GM21576 (cell line): ENCODE results near the gene MIX23.

Experiments
- ATAC-seq: cut with Tn5 transposase; IDR thresholded peaks from one replicate; pipeline ENCODE4 v1.9.1; 2021; ENCODE audit warnings: mild to moderate bottlenecking, moderate library complexity; ENCODE audit not compliant: unreplicated experiment

The MIX23 gene

DNA sequence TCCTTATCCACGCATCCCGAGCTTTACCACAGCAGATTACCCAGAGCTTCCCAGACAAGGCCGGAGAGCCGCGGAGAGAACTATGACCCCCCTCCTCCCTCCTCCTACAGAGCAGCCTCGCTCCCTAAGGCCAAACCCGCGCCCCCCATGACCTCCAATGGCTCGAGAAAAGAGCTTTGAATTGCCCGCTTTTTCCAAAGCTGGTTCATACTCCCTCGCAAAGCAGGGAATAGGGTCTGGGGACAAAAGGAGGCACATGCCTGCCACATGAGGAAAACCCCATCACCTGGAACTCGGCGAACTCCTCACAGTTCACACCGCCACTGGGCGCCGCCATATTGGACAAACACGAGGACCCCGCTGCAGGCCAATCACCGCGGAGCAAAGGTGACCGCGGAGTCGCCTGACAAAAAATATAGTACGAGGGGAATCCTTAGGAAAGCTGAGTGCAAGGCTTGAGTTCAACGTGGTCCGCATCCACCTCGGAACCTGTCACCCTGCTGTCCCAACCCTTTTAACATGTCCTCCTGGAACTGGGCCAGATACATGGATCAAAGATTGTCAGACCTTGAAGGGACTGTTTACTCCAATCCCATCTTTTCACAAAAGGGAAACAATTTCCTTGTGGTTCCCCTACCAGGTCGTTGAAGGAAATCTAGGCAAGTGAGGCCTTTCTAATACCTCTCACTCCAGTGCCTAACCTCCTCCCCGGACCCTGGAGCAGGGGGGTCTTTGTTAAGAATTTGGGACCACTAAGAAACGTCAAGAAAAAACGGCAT is at the start of gene MIX23:
Gene MIX23, minus strand, starts transcription at position 344 of the 779 bp plus-strand sequence. Its CDS starts 7 bp downstream, at position 337.
- ATAC-seq = peak; percentile 40

DNA sequence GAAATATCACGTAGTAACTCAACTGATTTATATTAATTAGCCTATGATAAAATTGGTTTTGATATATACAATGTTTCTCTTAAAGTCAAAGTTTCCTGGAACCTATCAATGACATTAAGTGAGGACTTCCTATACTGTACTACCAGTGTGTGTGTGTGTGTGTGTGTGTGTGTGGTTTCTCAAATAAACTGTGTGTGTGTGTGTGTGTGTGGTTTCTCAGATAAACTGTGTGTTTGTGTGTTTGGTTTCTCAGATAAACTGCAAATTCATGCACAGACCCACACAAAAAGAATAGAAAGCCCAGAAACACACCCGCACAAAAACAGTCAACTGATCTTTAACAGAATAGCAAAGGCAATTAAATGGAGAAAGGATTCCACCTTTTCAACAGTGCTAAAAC is 47.3 kb upstream of the MIX23 start:
- ATAC-seq = no peak

DNA sequence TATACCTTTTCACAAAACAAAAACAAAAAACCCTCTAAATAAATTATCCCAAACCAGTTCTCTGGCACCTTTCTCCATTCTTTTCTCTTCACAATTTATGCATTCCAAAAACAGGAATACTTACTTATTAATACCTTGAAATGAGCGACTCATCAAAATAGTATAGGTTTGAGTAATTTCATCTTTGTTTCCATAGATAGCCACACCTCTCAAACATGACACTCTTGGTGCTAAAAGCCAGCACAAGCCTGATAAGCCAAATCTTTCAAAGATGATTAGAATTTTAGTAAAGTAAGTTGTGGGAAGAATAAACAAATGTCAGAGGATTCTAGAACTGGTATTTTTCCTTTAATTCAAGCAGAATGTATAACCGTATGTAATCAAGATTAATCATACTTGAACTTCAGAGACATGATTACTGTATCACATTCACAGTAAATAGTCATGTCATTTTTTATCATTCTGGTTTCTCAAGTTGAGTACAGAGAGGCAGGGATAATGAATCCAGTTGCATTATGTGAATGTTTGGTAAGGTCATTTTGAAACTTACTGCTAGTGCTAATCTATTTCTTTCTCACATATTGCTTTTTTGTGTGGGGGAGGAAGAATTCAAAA is 44.9 kb upstream of the MIX23 start:
- ATAC-seq = no peak

DNA sequence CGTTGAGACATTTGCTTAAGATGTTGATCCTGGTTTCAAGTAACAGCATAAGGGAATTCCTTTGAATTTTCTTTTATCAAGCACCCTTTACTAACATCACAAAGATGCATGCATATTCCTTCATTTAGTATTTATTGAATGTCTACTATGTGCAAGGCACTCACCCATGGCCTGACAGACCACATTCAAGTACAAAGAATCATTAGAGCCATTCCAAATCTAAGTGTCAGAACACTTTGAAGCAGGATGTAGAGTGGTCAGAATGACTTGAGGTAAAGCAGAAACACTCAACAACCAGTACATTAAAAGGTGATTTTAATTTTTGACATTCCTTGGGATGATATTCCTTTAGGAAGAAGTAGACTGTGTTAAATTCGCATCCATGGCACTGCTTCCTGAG is 38.8 kb upstream of the MIX23 start:
- no peak for ATAC-seq

DNA sequence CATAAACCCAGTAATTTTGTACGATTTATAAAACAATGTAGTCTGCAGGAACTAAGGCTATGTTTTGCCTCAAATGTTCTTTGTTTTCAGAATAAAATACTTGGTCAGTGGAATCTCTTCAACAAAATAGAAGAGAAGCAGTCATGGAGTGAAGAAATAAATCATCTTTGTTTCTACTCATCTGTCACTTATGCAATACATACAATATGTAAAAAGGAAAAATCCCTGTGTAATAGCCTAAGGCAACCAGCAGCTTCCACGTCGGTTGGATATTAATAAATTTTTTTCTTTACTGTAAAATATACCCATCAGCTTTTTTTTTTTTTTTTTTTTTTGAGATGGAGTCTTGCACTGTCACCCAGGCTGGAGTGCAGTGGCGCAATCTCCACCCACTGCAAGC is 38.1 kb upstream of the MIX23 start:
- no peak for ATAC-seq

DNA sequence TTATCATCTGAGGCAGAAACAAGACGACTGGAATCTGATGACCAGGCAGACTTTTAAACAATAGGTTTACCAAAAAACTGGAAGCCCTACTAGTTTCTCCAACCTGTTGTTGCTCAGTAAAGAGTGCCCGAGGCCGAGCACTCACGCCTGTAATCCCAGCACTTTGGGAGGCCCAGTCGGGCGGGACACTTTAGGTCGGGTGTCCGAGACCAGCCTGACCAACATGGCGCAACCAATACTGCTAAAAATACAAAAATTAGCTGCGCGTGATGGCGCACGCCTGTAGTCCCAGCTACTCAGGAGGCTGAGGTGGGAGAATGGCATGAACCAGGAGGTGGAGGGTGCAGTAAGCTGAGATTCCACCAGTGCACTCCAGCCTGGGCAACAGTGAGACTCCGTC is 33.9 kb upstream of the MIX23 start:
- ATAC-seq = no peak

DNA sequence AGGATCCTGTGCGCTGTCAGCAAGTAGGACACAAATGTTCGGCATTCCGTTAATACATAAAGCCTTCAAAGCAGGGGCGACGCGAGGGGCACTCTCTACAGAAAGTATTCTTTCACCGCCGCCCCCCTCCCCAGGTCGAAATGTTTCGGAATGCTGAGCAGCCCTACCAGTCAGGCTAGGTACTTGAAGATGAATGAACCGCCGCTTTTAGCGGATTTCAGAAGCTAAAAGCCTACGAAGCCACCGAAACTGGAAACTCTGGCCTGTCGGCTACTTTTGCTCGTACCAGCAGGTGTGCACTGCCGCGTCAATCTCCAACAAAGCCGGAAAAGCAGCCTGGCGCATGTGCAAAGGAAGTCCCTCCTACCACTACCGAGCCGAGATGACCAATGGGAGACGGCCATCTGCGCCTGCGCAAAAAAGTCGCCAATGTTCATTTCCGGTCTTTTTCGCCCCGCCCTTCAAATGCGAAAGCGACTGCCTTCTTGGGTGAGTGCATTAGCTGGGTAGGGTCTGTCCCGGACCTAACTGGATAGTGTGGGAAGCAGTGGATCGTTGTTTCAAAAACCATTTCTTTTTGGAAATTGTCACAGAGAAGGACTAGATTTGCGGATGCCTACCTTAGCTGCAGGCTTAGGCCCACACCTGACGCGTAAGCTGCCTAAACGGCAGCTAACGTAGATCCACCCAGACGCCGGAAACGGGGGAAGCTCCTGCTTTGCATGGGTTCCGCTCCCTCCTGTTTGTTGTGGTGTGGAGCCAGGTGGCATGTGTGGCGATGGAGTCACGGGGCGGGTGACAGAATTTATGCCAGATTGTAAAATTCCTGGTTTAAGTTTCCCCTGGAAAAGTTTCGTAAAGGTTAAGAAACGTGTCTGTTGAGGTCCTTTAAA is 33.0 kb upstream of the MIX23 start, which contains the start of gene WDR5B:
Gene WDR5B, minus strand, starts transcription at position 301 of the 893 bp plus-strand sequence. CDS start 534 bp downstream, outside the sequence.
- ATAC-seq = peak; percentile 81

DNA sequence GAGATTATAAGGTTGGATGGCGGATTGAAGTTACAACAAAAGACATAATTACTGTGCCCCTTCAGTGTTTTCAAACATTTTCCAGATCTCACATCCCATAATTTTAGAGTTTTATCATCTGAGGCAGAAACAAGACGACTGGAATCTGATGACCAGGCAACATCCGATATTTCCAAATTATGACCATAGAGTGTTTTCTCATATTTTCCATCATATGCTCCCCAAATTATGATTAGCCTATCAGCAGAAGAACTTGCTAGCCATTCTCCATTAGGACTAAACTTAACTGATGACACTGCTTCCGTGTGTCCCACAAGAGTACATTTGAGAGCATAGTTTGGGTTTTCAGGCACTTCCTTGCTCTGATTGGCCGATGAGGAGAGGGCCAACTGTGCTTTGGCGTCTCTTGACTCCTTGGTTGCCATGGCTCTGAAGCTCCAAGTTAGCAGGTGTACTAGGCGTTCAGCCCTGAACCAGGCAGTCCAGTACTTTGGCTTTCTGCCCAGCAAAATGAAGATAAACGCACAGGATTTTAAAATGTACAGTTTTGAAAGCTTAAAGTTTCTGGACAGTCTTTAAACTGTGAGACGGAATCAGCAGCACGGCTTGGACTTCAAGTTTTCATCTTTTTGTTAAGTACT is 32.2 kb upstream of the MIX23 start:
- ATAC-seq = peak; percentile 56

DNA sequence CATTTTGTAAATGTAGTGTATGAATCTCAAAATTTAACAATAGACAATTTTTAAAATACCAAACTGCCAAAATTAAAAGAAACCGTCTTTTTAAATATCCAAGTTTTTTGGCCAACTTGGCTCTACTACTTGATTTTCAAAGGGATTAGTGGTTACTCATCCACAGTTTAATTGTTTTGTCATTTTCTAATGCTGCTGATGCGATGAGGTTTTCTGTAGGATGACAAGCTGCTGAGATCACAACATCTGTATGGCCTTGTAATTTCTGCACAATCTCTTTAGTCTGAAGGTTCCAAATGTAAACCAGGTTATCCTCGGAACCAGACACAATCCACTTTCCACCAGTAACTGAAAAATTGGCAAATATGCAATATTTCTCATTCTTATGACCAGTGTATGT is 31.4 kb upstream of the MIX23 start:
- no peak for ATAC-seq

DNA sequence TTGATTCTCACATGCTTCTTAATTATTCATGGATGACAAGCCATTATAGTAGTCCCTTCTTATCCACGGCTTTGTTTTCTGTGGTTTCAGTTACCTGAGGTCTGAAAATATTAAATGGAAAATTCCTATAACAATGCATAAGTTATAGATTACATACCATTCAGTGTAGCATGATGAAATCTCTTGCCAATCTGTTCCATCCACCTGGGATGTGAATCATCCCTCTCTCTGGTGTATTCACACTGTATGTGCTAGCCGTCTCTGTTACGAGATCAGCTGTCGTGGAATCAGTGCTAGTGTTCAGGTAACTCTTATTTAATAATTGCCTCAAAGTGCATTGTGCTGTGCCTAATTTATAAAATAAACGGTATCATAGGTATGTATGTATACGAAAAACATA is 27.6 kb upstream of the MIX23 start:
- no peak for ATAC-seq

DNA sequence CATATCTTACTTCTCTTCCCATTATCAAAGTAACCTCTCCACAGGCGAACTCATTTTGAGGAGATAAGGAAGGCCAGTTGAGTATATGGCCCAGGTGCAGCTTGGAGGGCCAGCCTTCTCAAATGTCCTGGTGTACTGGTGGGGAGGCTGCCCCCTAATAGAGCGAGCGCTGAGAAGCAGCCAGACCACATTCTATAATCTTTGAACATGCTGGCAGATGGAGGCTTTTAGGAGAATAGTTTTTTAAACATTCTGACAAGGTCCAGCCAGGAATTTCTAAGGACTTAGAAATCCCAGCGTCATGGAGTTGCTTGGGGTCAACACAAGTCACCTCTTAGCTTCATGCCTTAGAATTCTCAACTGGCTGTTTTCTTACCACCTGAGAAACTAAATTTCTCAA is 27.1 kb upstream of the MIX23 start:
- ATAC-seq = no peak

DNA sequence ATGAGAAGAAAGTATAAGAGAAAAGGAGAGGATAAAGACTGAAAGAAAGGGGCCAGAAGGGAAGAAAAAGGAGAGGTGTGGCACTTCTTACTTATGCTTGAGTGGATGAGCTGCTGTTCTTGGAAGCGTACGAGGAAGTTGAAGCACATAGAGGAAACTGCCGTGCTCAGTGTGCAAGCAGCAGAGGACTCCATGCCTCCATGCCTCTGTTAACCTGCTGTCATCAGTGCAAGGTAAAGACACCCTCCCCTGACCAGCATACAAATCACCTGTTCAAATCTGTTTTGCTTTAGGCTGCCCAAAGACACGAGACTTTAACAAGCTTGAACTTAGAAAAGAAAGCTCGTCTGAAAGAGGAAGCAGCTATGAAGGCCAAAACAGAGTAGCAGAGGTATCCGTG is 26.4 kb upstream of the MIX23 start:
- ATAC-seq = no peak

DNA sequence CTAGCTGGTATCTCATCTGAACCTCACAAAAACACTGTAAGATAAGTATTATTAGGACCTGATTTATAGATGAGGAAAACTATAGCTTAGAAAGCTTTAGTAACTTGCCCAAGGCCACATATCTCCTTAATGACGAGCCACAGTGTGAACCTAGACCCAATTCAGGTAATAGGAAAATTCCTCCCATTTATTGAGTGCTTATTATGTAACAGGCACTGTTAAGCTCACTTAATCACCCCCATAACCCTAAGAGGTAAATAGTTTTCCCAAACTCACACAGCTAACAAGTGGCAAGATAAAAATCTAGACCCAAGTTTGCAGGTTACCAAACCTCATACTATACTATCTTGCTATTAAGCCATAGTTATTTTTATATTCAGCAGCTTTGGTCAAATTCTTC is 24.9 kb upstream of the MIX23 start:
- ATAC-seq = no peak

DNA sequence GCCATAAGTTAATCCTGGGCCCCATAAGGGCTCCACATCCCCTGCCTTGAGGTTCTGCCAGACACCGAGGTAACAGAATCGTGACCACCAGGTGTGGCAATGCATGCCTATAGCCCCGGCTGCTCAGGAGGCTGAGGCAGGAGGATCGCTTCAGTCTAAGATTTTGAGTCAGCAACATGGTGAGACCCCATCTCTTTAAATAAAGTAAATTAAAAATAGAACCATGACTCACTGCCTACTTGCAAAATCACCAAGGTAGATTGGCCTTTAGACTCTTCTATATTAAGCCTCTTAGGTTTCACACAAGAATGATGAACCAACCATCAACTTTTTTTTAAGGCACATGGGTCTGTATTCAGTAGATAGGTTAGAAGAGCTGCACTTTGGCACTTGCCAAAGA is 23.2 kb upstream of the MIX23 start:
- ATAC-seq = no peak

DNA sequence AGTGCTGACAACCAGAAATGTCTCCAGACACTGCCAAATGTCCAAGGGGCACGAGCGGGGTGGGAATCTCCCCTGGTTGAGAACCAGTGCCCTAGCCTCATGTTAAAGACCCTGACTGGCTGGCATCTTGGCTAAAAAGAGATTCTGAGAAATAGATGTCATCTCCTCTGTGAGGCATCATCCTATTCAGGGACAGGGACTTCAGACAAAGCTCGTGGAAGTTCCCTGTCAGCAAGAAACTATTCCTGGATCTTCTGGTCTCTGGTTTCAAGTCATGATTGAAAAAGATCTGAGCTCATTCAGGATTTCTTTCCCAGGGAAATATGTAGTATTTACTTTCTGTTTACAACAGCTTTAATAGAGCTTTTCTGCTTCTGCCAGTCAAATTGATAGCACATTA is 22.0 kb upstream of the MIX23 start:
- ATAC-seq = no peak

DNA sequence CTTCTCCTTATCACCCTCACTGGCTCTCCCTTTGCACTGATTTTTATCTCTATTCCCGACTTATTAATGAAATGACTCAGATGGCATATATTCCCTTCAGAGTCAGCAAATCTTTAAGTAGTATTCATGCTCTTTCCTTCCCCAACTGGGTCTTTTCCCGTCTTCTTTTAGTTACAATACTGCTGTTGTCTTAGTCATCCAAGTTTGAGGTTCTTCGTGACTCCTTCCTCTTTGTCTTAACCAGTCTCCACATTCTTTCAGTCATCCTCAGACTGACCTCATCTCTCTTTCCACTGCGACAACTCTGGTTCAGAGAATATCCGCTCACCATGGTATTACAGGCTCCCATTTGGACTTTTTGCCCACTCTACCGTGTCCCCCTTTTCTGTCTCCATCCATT is 20.5 kb upstream of the MIX23 start:
- ATAC-seq = no peak

DNA sequence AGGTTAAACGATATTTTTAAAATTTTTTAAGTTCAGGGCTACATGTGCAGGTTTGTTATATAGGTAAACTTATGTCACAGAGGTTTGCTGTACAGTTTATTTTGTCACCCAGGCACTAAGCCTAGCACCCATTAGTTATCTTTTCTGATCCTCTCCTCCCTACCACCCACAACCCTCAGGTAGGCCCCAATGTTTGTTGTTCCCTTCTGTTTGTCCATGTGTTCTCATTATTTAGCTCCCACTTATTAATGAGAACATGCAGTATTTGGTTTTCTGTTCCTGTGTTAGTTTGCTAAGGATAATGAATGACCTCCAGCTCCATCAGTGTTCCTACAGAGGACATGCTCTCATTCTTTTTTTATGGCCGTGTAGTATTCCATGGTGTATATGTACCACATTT is 15.9 kb upstream of the MIX23 start:
- ATAC-seq = no peak

DNA sequence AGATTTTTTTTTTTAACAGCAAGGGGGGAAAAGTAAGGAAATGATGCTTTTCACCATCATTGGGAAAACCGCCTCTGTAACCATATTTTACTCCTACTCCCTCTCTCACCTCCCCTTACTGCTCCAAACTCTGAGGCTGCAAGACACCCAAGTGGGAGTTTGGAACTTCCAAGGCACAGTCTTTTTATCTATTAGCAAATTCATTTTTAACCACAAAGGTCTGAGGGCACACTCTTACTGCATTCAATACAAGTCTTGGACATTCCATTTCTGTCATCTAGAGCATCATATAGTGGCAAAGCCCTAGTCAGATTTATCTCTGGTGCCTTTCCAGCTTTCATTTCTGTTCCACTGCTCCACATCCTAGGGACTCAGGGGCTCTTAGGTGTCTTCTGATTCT is 14.2 kb upstream of the MIX23 start:
- ATAC-seq = no peak

DNA sequence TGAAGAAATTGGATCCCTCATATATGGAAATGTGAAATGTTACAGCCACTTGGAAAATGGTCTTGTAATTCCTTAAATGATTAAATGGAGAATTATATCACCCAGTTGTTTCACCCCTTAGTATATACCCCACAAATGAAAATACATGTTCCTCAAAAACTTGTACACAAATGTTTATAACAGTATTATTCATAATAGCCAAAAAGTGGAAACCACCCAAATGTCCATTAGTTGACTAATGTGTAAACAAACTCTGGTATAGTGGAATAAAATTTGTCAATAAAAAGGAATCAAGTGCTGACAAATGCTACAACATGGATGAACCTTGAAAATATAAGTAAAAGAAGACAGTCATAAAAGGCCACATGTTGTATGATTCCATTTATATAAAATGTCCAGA is 13.5 kb upstream of the MIX23 start:
- no peak for ATAC-seq

DNA sequence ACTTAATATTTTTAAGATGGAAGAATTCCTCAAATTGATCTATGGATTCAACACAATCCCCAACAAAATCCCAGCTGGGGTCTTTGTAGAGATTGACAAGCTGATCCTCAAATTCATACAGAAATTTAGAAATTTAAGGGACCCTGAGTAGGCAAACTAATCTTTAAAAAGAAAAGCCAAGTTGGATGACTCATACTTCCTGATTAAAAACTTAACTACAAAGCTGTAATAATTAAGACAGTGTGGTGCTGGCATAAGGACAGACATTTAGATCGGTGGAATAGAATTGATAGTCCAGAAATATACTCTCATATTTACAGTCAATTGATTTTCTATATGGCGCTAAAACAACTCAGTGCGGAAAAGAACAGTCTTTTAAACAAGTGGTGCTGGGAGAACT is 12.6 kb upstream of the MIX23 start:
- no peak for ATAC-seq

DNA sequence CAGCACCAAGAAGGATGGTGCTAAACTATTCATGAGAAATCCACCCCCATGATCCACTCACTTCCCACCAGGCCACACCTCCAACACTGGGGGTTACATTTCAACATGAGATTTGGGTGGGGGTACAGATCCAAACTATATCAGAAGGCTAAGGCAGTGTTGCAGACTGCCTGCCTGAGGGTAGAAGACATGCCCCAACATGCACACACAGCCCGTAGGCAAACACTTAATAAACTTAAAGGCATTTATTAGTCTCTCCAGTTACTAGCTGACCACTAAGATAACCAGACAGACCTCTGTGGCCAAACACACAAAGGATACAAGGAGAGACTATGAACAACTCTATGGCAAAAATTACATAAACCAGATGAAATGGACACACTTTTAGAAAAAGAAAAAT is 11.1 kb upstream of the MIX23 start:
- no peak for ATAC-seq
